HFF-Myc (cell line): ENCODE measurements around the gene CCDC71L.

Experiments
- DNase-seq: peaks from one replicate; pipeline ENCODE4 v3.0.0-alpha.2; 2011; ENCODE audit warnings: low read depth; ENCODE audit errors: extremely low read depth
- H3K4me3 ChIP-seq: replicated peaks from 2 replicates; pipeline ENCODE4 v1.5.1; 2011; ENCODE audit warnings: low read depth, mild to moderate bottlenecking, control low read depth, low read length
- TF ChIP-seq, protein P1 (sequence below): IDR thresholded peaks from 2 replicates; pipeline ENCODE4 v1.5.1; 2012; ENCODE audit warnings: mild to moderate bottlenecking, low read depth, low read length, control low read depth; ENCODE audit errors: missing control alignments

CCDC71L gene

DNA sequence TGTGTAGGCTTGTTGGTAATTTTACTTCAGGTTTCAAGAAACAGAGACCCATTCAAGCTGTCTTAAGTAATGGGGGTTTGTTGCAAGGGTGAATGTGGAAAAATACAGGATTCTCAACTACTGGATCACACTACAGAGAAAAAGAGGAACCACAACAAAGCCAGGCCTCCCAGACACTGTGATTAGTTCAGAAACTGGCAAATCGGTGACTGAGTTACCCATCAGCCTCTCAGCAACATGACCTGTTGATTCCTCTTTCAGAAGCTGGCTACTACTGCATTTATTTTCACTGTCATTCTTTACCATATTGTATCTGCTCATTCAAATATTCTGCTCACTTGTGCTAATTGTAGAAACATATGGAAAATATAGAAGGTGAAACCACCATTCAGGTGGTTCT lies 16.0 kb downstream of the CCDC71L start:
- no peak for DNase-seq
- TF ChIP-seq, protein P1, sequence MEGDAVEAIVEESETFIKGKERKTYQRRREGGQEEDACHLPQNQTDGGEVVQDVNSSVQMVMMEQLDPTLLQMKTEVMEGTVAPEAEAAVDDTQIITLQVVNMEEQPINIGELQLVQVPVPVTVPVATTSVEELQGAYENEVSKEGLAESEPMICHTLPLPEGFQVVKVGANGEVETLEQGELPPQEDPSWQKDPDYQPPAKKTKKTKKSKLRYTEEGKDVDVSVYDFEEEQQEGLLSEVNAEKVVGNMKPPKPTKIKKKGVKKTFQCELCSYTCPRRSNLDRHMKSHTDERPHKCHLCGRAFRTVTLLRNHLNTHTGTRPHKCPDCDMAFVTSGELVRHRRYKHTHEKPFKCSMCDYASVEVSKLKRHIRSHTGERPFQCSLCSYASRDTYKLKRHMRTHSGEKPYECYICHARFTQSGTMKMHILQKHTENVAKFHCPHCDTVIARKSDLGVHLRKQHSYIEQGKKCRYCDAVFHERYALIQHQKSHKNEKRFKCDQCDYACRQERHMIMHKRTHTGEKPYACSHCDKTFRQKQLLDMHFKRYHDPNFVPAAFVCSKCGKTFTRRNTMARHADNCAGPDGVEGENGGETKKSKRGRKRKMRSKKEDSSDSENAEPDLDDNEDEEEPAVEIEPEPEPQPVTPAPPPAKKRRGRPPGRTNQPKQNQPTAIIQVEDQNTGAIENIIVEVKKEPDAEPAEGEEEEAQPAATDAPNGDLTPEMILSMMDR = no peak
- no peak overlapping the region for H3K4me3 ChIP-seq

DNA sequence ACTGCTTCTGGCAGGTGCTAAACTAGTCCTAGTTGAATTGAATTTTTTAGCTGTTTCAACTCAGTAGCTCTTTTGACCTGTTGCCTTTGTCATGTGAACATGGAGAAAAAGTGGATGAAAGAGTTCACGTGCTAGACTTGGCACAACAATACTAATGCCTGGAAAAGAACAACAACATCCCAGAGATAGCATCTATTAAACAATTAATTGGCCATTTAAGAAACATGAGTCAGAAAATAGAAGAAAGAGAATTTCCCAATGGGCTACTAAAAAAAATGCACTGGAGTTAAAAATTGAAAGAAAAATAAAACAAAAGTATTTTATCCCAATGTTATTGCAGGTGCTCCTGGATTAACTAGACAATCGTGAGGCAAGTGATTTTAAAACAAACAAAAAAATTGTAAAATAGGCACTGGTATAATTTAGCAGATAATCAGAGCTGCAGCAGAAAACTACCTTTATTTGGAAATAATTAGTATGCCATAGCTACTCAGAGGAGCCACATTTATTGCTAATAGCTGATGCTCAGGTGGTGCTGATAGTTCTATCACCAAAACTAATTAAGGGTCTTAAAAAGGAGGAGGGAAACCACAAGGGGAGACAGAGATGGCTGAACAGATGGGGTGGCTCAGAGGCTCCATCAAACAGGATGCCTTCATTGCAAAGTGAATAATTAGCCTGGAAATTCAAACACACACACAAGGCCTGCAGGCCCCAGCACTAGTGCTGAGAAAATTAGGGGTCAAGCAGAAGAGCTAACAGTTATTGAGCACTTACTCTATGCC lies 17.6 kb downstream of the CCDC71L start:
- TF ChIP-seq, protein P1 = no peak
- no peak overlapping the region for H3K4me3 ChIP-seq
- no peak for DNase-seq

DNA sequence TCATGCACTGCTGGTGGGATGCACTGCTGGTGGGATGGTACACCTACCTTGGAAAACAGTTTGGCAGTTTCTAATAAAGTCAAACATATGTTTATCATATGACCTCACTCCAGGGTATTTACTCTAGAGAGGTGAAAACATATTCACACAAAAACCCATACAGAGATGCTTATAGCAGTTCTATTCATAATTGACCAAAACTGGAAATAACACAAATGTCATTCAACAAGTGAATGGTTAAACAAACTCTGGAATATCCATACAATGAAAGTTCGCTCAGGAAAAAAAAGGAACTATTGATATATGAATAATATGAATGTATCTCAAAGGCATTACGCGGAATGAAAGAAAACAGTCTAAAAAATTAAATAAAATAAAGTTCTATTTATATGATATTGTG lies 19.5 kb downstream of the CCDC71L start:
- DNase-seq = no peak
- TF ChIP-seq, protein P1 = no peak
- no peak overlapping the region for H3K4me3 ChIP-seq

DNA sequence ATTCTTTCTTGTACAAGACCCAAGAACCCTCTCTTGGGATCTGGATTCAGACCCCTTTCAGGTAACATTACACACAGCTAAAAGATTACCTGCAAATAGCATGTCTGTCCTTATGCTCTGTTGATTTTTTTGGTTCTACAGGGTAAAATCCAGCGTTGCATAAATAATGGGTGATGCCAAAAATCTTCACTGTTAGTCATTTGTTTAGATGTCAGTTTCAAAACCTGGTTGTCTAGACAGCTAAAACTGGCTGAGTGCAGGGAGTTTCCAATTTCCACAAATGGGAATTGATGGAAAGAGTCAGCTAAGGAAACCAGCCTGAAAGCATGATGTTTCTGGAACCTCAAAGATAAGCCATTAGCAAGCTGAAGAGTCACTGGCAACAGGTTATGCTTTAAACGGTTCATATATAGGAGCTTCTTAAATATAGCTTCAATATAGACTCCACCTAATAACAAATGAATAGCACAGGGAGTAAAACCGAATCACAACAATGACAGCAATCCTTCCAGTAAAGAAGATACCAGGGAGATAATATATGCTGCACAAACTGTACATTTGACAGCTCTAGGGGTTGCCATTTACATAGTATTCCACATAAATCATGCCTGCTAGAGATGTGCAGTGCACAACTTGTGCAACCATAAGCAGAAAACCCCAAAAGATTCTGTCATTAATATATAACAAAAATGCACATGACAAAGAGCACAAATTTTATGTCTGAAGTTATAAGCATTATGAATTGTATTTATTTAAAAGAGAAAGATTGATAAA lies 20.4 kb downstream of the CCDC71L start:
- no peak for DNase-seq
- TF ChIP-seq, protein P1 = no peak
- no peak overlapping the region for H3K4me3 ChIP-seq

DNA sequence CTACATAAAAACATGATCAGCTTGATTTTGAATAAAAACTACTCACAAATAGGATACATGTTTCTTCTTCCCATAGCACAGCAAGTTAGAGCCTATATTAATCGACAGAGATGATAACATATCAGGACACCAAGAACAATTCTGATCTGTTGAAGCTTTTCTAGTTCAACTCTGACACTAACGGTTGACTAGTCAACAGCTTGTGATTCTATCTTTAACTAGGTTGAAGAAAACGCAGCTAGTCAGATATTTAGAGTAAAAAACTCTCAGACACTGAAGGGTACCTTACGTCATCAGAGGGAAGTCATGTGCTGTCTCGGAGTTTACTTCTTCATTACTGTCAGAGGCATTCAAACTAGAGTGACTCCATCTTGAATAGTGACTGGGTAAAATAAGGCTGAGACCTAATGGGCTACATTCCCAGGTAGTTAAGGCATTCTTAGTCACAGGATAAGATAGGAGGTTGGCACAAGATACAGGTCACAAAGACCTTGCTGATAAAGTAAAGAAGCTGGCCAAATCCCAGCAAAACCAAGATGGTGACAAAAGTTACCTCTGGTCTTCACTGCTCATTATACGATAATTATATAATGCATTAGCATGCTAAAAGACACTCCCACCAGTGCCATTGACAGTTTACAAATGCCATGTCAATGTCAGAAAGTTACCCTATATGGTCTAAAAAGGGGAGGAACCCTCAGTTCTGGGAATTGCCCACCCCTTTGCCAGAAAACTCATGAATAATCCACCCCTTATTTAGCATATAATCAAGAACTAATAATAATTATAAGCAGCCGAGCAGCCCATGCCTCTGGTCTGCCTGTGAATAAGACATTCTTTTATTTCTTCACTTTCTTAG lies 21.3 kb downstream of the CCDC71L start:
- DNase-seq = no peak
- TF ChIP-seq, protein P1 = no peak
- no peak overlapping the region for H3K4me3 ChIP-seq

DNA sequence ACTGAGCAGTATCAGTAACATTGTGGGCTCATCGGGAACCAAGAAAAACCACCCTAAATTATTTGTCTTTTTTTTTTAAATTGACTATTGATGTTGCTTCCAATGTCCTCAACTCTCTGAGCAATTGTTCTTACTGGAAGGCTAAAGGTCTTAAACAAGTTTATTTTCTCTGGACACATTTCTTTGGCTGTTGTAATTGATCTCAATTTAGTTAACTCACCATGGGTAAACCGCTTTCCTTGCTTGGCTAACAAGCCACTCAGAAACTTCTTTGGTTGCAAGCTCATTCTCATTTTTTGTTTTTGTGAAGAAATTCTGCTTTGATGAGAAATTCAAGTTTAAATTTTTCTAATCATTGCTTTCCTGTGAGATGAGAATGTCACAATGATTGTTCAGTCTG lies 25.5 kb downstream of the CCDC71L start:
- TF ChIP-seq, protein P1 = no peak
- no peak overlapping the region for H3K4me3 ChIP-seq
- DNase-seq = no peak
